Right lobe of liver (tissue), 6 donors: ENCODE data around the gene SYT6. TPM values are rescaled to one million over a fixed set of nuclear protein-coding genes. Genes with fewer than 3 reads are reported as not detected.

Experiments used
- ATAC-seq, 4 donors: fragments of 200-7000 bp; cut with Tn5 transposase; one replicate each; pipeline ENCODE4 v1.9.1; 2020; ENCODE audit warnings: mild to moderate bottlenecking in 4 of 4, moderate library complexity in 4 of 4
- DNase-seq, 3 donors: peaks; one replicate each; pipeline ENCODE4 v3.0.0-alpha.2; 2020
- H3K27ac ChIP-seq, 3 donors: fragments of 200-600 bp; one replicate each; pipeline ENCODE4 v1.8.0; 2022
- H3K27me3 ChIP-seq, 2 donors: fragments of 200-600 bp; one replicate each; pipeline ENCODE4 v1.8.0; 2022
- H3K36me3 ChIP-seq, 4 donors: fragments of 200-600 bp; sonication (generic) in 1 of 4; one replicate each; pipeline versions ENCODE4 v1.5.1 to v1.8.0; 2017 to 2022; ENCODE audit warnings: control low read depth in 1 of 4
- H3K4me1 ChIP-seq, 4 donors: fragments of 200-600 bp; sonication (generic) in 1 of 4; one replicate each; pipeline versions ENCODE4 v1.5.1 to v1.8.0; 2017 to 2022; ENCODE audit warnings: control low read depth in 1 of 4
- H3K4me3 ChIP-seq, 3 donors: fragments of 200-600 bp; one replicate each; pipeline ENCODE4 v1.8.0; 2022
- H3K9me3 ChIP-seq, 4 donors: fragments of 200-600 bp; sonication (generic) in 1 of 4; one replicate each; pipeline versions ENCODE4 v1.5.1 to v1.8.0; 2017 to 2022; ENCODE audit warnings: control low read depth in 1 of 4
- CTCF ChIP-seq, 4 donors: fragments of 200-600 bp in 3 of 4; fragments of 450-650 bp in 1 of 4; IDR thresholded peaks; one replicate each; pipeline versions ENCODE4 v1.5.1 to v1.8.0; 2016 to 2022; ENCODE audit warnings: antibody characterized with exemption in 4 of 4, mild to moderate bottlenecking in 2 of 4
- POLR2A ChIP-seq: fragments of 450-650 bp; IDR thresholded peaks from one replicate; pipeline ENCODE4 v1.6.1; 2017; ENCODE audit warnings: antibody characterized with exemption, mild to moderate bottlenecking
- WGBS: methylation state at CpG from one replicate; pipeline ENCODE4 v1.1.6; 2018; ENCODE audit warnings: low coverage, low lambda C conversion rate; ENCODE audit not compliant: insufficient coverage; ENCODE audit errors: missing lambda C conversion rate; 5-methylcytosine and 5-hydroxymethylcytosine counted together
- intact Hi-C, 2 donors: fragments of 100-400 bp; cut with DNase I; formaldehyde crosslinking; loops; one replicate each; pipeline versions ENCODE4 v1.11.2 to v1.14.1; 2022
- long read RNA-seq: library from polyadenylated mRNA; unstranded; transcript quantifications from one replicate; pipeline ENCODE4 v2.0.0, GENCODE V29; 2019
- total RNA-seq, 6 experiments: library from RNA; depleted of rRNA in 2 of 6; stranded (reverse); fragments of >200 nt in 2 of 6; fragmentation: NEBNext Ultra II Directional in 3 of 6; extraction: Animal tissue kit (Norgen Biotek cat#: 25700) in 3 of 6; gene quantifications; one replicate each; pipeline versions ENCODE4 v1.1.0 to v1.2.4, GENCODE V29; 2016 to 2023
- donor health status: DM: no; HTN: yes; CAD: no.
- donor health status: DM: no; HTN: no; CAD: no.
- donor health status: DM: no; HTN: no; CAD: no.
- donor health status: DM: no; HTN: yes; CAD: no.
- donor health status: DM: no; HTN: yes; CAD: no.

SYT6 gene
- total RNA-seq = not detected
- long read RNA-seq = 0 reads

- DNase-seq (no peak), ATAC-seq (no peak)
- Histone ChIP-seq H3K36me3 (no peaks in the 10 kb centered on the region), H3K4me1 (peaks cover 0 to 11% (median 5%) of the 10 kb centered on the region in 4 donors), H3K27ac (no peak within 1 kb of the TSS), H3K9me3 (no peaks in the 10 kb centered on the region), H3K27me3 (peaks cover 7 to 36% of the 10 kb centered on the region in 2 donors), H3K4me3 (peak within 1 kb of the TSS; percentile 13 to 36 (median 34))
- WGBS = 4% methylated on average over 11 of the region's 70 CpGs
- TF ChIP-seq CTCF (IDR thresholded peaks at IDR 0.05) (no peak), POLR2A (no peak)
- intact Hi-C loops = no loop called here
Observed at GRCh38 chr1:114153261-114154145, at the start of gene SYT6. Gene SYT6 (minus strand): TSS chr1:114153869. CDS start chr1:114153772, 97 bp downstream.

GRCh38 chr1:114201486-114201885, 47.8 kb upstream of the SYT6 start:
- no peaks in the 10 kb centered on the region for H3K4me1 ChIP-seq
- no peak overlapping the region for H3K4me3 ChIP-seq
- no peaks in the 10 kb centered on the region for H3K36me3 ChIP-seq
- 50% methylated on average over 2 of the region's 3 CpGs for WGBS
- TF ChIP-seq POLR2A = no peak
- no peak for TF ChIP-seq CTCF (IDR thresholded peaks at IDR 0.05)
- no peak for ATAC-seq
- intact Hi-C loops = no loop called here
- H3K27ac ChIP-seq = no peak overlapping the region
- no peaks in the 10 kb centered on the region for H3K9me3 ChIP-seq
- no peaks in the 10 kb centered on the region for H3K27me3 ChIP-seq
- DNase-seq = no peak

DNA sequence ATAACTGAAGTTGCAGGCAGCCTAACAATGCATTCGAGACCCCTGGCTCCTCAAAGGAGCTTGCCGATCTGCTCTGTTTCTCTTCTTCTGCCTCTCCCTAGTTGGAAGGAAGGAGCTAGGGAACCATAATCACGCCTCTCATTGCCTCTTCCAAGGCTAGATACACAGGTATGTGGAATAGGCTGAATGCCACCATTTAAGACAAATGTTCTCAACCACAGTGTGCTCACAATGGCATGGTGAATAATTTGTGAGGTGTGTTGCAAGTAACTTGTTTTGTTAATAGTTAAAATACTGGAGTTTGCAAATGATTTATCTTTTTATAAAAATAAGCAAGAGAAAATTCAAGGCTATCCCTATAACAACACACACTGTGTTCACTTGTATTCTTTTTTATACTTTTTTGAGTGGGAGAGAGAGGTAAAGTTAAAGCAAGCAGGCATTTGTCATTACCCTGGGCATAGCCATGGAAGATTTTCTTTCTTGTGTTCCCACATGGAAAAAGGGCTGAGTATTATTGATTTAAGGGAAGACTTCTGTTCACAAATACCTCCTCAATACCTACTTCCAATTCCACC, 45.4 kb upstream of the SYT6 start:
- H3K4me3 ChIP-seq = no peak overlapping the region
- H3K9me3 ChIP-seq = no peaks in the 10 kb centered on the region
- intact Hi-C loops = no loop called here
- H3K27me3 ChIP-seq = no peaks in the 10 kb centered on the region
- no peak for DNase-seq
- no peak for ATAC-seq
- no peaks in the 10 kb centered on the region for H3K4me1 ChIP-seq
- 68% methylated on average over 3 of the region's 3 CpGs for WGBS
- H3K27ac ChIP-seq = no peak overlapping the region
- TF ChIP-seq POLR2A (no peak), CTCF (IDR thresholded peaks at IDR 0.05) (no peak)
- H3K36me3 ChIP-seq = no peaks in the 10 kb centered on the region

- DNase-seq (no peak), ATAC-seq (no peak)
- no peak overlapping the region for H3K27ac ChIP-seq
- WGBS = 75% methylated on average over 3 of the region's 3 CpGs
- no peaks in the 10 kb centered on the region for H3K27me3 ChIP-seq
- no peaks in the 10 kb centered on the region for H3K4me1 ChIP-seq
- no peak for TF ChIP-seq CTCF (IDR thresholded peaks at IDR 0.05)
- TF ChIP-seq POLR2A = no peak
- H3K9me3 ChIP-seq = no peaks in the 10 kb centered on the region
- H3K4me3 ChIP-seq = no peak overlapping the region
- intact Hi-C loops = no loop called here
- no peaks in the 10 kb centered on the region for H3K36me3 ChIP-seq
Observed at GRCh38 chr1:114196992-114197907, 43.6 kb upstream of the SYT6 start.
